ENCODE measurements around the gene C1orf35. TPM values are rescaled to one million over a fixed set of nuclear protein-coding genes. Genes with fewer than 3 reads are reported as not detected.

The C1orf35 gene
- total RNA-seq, 4 donors from 2014 or later: 2.8 to 19.2 (median 9.3) TPM

DNA sequence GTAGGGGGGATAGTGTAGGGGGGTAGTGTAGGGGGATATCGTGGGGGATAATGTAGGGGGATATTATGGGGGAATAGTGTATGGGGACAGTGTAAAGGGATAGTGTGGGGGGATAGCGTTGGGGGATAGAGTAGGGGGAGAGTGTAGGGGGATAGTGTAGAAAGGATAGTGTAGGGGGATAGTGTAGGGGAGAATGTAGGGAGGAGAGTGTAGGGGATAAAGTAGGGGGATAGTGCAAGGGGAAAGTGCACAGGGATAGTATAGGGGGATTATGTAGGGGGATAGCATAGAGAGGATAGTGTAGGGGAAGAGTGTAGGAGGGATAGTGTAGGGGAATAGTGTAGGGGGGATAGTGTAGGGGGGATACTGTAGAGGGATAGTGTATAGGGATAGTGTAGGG is 33.0 kb downstream of the C1orf35 start:
- TF ChIP-seq, protein P1, sequence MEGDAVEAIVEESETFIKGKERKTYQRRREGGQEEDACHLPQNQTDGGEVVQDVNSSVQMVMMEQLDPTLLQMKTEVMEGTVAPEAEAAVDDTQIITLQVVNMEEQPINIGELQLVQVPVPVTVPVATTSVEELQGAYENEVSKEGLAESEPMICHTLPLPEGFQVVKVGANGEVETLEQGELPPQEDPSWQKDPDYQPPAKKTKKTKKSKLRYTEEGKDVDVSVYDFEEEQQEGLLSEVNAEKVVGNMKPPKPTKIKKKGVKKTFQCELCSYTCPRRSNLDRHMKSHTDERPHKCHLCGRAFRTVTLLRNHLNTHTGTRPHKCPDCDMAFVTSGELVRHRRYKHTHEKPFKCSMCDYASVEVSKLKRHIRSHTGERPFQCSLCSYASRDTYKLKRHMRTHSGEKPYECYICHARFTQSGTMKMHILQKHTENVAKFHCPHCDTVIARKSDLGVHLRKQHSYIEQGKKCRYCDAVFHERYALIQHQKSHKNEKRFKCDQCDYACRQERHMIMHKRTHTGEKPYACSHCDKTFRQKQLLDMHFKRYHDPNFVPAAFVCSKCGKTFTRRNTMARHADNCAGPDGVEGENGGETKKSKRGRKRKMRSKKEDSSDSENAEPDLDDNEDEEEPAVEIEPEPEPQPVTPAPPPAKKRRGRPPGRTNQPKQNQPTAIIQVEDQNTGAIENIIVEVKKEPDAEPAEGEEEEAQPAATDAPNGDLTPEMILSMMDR (IDR thresholded peaks at IDR 0.05; ENCODE audit: low read depth): no peak

DNA sequence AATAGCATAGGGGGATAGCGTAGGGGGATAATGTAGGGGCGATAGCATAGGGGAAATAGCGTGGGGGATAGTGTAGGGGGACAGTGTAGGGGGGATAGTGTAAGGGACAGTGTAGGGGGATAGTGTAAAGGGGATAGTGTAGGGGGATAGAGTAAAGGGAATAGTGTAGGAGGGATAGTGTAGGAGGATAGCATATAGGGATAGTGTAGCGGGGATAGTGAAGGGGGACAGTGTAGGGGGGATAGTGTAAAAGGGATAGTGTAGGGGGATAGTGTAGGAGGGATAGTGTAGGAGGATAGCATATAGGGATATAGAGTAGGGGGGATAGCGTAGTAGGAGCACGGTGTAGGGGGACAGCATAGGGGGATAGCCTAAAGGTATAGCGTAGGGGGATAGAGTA is 34.8 kb downstream of the C1orf35 start:
- TF ChIP-seq, protein P1 (IDR thresholded peaks at IDR 0.05; ENCODE audit: low read depth): no peak

DNA sequence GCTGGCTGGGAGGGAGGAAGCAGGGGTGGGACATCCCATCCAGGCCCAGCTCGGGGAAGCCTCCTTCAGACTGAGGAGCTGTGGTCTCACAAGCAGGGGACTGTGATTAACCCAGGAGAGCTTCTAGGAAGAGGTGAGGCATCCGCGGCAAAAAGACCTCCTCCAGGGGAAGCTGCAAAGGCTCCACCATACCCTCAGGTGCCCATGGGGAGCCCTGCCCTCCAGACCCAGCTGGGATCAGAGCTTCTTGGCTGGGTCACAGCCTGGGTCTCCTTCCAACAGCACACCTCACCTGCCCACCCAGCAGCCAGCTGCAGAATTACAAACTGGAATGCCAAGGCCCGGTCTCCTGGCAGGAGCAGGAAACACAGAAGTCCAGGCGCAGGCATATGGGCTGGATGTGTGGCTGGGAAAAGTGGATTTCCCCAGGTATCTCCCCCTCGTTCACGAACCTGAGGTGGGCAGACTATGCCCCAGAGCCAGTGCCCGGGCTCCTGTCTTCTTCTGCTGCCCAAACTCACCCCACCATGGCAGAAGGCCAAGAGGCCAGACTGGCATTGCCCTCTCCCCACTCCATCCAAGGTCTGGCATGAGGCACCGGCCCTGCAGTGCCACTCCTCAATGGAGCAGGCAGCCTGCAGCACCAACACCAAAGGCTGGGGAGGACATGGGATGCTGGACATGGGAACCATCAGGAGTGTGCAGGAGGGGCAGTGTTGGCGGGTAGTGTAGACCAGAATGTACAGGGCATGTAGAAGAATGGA is 36.1 kb downstream of the C1orf35 start:
- TF ChIP-seq, protein P1 (IDR thresholded peaks at IDR 0.05; ENCODE audit: low read depth): no peak

DNA sequence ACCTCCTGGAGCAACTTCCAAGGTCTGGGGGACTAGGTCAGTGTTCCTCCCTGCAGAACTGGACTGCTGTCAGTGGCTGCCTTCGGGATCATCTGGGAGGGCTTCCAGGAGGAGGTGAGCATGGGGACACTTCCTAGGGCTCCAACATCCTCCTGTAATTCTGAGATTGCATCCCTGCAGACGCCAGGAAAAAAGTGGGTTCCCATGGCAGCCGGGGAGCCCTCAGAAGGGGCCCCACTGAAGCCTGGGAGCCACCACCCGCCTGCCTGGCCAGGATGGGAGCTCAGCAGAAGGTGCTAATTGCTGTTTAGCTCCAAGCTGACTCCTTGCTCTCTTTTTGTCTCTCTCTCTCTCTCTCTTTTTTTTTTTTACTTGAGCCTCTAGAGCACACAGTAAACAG is 36.7 kb downstream of the C1orf35 start:
- TF ChIP-seq, protein P1 (IDR thresholded peaks at IDR 0.05; ENCODE audit: low read depth): no peak

DNA sequence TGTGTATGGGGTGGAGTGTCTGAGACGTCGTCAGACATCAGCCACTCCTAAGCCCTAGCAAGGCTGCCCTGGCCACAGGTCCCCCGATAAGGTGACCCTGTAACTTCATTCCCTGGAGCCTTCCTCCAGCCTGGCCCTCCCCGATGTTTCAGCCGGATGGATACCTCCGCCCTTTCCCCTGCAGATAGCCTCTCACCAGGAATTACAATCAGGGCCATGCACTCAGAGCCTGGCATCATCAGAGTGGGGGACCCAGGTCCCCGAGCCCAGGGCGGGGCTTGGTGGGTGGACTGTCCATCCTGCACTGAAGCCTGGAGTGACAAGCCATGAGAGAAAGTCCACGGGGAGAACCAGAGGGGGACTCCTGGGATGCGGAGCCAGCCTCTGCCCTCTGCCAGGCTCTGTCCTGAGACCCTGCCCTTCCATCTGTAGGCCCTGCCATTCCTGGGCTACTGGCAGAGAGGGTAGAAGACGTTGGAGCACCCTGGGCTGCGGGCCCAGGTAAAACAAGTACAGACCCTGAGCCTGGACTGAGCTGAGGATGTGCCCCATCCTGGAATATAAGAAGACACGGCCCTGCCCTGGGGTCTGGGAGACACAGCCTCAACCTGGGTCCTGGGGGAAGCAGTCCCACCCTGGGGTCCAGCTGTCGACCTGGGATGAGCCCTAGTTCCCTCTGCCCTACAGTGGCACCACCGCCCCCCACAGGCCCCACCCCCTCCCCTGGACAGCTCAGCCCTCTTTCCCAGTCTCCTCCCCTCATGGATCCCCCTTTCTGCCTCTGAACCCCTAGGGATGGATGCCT is 37.4 kb downstream of the C1orf35 start:
- TF ChIP-seq, protein P1 (IDR thresholded peaks at IDR 0.05; ENCODE audit: low read depth): no peak

DNA sequence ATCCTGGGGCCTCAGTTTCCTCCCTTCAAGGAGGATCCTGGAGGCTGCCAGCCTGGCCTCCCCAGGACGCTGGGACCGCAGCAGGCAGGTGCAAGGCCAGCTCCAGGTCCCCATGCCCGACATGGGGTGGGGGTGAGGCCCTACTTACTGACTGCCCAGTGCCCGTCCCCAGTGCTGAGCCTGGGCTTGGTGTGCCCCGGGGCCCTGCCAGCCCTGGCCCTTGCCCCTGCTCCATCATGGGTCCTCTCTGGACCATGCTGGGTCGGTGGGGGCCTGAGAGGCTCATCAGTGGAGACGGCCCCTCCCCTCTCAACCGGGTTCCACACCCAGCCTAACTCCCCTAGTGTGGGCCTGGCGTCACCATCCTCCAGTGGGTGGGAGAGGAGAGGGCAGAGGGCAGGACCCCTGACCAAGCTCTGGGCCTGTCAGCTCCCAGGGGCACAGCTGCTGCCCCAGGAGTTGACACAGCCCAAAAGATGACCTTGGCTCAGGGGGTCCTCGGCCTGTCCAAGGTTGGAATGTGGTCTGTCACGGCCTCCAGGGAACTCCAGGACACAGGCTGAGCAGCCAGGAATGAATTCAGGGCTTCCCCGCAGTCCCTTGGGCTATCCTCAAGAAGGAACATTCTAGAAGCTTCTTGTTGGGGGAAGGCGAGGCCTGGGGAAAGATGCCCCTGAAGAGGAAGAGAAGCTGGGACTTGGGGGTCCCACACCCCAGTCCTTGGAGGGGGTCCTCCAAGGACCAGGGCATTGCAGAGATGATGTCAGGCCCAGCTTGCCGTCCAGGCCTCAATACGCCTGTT is 38.2 kb downstream of the C1orf35 start:
- TF ChIP-seq, protein P1 (IDR thresholded peaks at IDR 0.05; ENCODE audit: low read depth): no peak

Measured in subcutaneous adipose tissue (tissue), 4 donors.